Measurements from ENCODE around the gene GARNL3.

GARNL3 gene, protein sequence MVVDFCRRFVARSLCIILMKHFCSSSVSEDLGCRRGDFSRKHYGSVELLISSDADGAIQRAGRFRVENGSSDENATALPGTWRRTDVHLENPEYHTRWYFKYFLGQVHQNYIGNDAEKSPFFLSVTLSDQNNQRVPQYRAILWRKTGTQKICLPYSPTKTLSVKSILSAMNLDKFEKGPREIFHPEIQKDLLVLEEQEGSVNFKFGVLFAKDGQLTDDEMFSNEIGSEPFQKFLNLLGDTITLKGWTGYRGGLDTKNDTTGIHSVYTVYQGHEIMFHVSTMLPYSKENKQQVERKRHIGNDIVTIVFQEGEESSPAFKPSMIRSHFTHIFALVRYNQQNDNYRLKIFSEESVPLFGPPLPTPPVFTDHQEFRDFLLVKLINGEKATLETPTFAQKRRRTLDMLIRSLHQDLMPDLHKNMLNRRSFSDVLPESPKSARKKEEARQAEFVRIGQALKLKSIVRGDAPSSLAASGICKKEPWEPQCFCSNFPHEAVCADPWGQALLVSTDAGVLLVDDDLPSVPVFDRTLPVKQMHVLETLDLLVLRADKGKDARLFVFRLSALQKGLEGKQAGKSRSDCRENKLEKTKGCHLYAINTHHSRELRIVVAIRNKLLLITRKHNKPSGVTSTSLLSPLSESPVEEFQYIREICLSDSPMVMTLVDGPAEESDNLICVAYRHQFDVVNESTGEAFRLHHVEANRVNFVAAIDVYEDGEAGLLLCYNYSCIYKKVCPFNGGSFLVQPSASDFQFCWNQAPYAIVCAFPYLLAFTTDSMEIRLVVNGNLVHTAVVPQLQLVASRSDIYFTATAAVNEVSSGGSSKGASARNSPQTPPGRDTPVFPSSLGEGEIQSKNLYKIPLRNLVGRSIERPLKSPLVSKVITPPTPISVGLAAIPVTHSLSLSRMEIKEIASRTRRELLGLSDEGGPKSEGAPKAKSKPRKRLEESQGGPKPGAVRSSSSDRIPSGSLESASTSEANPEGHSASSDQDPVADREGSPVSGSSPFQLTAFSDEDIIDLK

DNA sequence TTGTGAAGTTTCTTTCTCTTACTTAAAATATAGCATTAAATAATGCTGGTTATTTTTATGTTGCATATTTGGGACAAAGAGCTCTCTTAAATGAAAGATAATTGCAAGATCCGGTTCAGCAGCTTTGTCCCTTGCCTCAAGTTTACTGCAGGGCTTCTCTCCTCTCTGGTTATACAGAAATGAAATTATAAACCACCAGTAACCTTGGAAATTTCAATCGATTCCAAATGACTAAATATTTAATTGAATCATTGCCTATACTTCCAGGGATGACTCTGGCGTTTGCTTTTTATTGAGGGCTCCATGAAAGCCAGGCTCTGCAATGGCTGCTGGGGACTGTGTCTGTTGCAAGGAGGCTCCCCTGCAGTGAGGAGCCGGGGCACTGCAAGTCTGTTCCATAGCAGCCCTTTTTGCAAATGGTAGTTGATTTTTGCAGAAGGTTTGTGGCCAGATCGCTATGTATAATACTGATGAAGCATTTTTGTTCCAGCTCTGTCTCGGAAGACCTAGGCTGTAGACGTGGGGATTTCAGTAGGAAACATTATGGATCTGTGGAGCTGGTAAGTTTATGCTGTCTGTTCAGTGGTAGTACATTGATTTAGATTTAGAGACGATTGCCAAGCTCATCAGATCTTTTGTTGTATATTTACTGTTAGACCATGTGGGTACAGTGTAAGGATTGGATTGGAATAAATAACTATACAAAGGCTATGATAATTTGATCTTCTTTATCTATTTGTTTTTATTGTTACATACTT lies at the start of gene GARNL3:
Gene GARNL3, plus strand, starts transcription at position 313 of the 758 bp plus-strand sequence. Its CDS starts 104 bp downstream, at position 417.
- DNase-seq: no peak

DNA sequence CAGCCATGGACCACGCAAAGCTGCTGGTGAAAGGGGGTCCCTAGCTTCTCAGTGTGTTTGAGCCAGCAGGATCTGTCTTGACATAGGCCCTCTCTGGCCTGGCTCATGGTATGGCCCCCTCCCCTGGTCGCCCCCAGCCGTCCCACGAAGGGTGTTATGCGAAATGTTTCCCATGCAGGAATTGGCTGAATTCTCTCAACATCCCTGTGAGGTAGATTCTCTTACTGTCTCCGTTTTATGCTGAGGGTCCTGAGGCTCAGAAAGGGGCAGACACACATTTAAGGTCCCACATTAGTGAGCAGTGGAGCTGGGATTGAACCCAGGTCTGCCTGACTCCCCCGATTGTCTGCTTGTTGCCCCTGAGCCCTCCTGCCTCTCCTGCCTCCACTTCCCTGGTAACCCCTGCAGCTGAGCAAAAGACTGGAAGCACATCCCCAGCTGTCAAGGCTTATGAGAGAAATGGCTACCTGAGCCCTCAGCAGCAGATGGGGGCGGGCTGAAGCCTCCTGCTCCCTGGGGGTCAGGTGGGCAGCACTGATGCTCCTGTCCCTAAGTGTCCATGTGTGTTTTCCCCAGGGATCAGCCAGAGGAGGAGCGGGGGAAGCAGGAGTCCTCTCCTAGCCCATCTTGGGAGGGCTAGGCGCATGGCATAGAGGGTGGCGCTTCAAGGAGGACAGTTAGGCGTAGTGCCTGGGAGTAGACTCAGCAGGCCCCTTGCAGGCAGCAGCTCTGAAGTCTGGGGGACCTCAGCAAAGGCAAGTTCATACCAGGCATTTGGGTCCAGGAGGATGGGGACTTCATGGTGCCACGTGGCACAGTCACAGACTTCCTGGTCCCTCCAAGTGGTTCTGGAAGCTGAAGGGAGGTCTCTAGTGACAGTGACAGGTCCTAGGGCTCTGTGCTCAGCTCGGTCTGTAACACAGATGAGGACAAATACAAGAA lies 49.0 kb upstream of the GARNL3 start:
- no peak for DNase-seq

DNA sequence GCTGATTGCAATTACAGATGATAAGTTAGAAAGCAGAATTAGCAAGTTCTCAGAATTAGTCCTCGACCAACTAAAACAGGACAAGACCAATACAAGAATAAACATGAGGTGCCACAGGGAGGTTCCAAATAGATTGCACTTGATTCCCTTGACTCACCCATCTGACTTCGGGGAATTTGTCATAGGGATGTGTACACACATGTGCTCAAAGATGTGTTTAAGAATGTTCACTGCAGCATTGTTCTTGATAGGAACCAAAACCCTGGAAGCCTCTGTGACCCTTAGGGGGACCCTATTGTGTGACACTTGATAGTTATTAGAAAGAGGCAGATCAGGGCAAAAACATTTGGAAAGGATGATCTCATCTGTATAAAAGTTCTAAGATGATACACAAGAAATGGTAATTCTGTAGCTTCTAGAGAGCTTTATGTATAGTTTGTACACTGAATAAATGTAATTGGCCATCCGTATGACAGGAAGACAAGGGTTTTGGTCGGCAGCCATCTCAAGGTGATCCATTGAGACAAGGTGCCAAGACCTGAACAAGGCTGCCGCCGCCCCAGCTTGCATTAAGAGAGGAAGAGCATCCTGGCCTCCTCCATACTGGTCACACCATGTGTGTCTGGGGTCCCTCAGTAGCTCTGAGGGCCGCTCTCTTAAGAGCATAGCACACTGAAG lies 48.2 kb upstream of the GARNL3 start:
- DNase-seq: no peak

DNA sequence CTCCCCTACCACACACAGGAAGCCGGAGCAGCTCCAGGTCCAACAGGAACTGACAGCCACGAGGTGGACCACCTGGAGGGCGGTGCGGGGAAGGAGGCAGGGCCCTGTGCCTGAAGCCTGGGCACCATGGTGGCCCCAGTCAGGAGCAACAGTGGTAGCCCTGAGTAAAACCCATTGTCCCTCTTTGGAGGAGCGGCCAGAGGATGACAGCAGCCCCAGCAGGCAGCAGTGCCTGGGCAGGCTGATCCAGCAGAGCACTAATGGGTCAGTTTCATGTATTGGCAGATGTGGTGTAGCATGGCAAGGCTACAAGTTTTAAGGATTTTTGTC lies 47.7 kb upstream of the GARNL3 start:
- no peak for DNase-seq

DNA sequence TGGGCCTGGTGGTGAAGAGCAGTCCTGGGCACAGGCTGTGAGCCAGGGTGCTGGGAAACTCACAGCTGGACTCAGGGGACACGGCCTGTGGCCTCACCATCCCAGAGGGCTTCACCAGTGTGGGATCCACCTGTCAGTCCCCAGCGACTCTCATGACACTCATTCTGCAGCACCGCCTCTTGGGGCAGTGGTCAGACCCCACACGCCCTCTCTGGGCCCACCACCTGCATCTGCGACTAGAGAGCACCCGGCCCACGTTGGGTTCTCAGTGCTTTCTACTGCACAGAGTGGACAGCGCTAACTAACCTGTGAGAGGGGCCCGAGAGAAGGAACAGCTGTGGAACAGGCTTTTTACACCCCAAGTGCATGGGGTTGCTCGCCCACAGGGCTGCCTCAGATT lies 45.8 kb upstream of the GARNL3 start:
- no peak for DNase-seq

DNA sequence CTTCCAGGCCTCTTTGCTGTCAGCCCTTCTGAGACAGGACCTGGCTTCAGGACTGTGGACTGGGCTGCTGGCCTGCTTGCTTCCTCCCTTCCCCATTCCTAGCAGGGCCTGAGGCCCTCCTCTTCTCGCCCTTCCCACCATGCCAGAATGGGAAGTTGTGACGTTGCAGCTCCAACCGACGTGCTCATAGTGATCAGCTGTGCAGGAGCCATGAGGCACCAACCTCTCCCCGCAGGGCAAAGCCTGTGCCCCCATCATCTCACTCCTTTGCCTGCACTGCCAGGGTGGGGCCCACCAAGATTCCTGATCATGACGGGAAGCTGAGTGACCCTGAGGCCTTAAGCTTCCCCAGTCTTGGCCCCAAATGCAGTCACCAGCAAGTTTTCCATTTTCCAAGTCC lies 45.1 kb upstream of the GARNL3 start:
- DNase-seq: no peak

DNA sequence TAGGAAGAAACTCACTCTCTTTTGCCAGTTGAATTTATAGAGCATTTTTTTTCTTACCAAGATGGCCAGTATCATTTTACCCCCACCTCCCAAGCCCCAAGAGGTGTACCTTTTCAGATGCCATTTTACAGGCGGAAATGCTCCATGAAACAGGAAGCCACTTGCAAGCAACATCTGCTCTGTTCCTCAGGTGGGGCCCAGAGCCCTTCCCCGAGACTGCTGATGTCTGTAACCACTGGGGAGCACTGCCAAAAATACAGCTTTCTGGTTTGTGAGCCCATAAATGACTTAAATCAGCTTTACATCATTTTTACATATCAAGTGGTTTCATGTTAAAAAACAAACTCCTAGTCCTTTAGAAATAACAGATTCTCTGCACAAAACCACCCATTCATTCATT lies 42.9 kb upstream of the GARNL3 start:
- no peak for DNase-seq

DNA sequence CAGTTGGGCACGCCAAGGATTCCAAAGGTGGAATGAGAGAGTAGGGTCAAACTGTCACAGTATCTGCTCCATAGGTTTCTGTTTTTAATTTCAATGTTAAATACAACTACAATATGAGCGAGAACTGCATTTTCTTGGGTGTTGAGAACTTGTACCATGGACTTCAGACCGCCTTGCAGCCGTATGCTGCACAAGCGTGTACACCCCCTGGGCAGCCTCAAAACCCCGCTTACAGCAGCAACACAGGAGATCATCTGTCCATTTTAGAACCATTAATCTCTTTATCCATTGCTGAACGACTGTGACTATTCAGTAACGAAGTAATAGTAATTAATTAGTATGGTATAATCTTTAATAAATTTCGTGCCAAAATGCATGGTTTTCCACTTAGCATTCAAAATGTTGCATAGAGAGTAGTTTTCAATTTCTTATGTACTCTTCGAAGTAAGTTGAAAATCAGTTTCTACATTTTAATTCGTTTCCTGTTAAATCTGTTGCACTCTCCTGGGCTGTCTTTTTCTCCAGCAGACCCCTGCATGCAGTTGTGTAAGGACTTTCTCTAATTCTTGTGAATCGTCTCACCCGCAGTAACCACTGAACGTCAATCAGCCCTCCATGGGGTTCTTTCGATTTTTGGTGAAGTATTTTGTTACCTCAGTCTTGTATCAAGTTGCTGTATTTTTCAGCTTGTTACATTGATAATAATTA lies 42.0 kb upstream of the GARNL3 start:
- no peak for DNase-seq

DNA sequence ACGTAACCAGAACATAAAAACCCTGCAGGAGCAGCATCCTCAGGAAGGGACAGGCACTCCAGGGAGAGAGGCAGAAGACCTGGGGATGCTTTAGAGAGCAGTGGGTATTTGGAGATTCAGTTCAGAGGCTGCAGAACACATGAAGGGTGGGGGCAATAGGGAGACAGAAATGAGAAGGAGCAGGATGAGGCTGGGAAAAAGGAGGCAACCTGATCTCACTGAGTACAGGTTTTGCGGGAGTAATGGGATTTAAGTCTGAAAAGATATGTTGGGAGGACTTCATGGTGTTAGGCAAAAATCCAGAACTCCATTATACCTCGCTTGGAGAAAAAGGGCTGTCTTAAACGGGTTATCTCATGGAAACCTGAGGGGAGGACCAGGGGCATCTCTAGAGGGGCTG lies 41.3 kb upstream of the GARNL3 start:
- DNase-seq: no peak

DNA sequence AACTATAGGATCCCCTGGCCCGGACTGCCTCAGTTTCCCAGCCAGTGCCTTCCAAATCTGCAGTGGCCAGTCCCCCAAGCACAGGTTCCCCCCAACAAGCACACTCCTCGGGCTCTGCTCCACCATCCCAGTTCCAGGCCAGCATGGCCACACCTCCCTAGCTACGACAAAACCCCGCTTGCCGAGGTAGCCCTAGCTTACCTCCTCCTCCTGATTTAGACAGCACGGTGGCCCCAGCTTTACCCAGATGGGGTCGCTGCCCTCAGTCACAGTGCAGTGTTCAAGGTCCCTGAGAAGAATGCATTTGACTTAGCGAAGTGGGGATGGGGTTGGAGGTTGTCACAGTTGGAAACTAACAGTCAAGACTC lies 40.8 kb upstream of the GARNL3 start:
- no peak for DNase-seq

DNA sequence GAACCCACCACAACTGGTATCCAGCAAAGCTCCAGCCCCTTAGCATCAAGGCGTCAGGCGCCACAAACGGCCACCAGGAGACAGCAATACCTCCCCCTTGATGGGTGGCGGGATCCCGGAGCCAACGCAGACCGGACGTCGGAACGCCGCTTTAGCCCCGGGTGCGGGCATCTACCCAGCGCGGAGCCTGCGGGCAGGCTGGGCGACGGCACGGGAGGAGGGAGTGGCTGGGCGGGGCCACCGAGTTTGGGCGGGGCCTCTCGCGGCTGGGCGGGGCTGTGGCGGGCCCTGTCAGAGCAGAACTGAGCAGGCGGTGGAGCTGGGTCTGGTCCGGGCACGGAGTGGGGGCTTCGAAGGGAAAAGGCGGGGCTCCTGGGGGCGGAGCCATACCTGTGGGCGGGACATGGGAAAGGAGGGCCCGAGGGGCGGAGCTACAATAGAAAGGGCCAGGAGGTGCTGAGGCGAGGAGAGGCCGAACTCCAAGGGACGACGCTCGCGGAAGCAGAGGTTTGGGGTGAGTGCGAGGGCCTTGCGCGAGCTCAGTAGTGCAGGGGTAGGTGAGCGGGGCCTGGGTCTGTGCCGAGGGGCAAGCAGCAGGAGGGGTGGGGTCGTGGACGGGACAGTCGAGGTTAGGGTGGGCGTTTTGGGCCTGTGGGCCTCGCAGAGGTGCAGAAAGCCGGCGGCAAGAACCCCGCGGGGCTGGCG lies 40.2 kb upstream of the GARNL3 start:
- DNase-seq: peak; percentile 82 to 85

DNA sequence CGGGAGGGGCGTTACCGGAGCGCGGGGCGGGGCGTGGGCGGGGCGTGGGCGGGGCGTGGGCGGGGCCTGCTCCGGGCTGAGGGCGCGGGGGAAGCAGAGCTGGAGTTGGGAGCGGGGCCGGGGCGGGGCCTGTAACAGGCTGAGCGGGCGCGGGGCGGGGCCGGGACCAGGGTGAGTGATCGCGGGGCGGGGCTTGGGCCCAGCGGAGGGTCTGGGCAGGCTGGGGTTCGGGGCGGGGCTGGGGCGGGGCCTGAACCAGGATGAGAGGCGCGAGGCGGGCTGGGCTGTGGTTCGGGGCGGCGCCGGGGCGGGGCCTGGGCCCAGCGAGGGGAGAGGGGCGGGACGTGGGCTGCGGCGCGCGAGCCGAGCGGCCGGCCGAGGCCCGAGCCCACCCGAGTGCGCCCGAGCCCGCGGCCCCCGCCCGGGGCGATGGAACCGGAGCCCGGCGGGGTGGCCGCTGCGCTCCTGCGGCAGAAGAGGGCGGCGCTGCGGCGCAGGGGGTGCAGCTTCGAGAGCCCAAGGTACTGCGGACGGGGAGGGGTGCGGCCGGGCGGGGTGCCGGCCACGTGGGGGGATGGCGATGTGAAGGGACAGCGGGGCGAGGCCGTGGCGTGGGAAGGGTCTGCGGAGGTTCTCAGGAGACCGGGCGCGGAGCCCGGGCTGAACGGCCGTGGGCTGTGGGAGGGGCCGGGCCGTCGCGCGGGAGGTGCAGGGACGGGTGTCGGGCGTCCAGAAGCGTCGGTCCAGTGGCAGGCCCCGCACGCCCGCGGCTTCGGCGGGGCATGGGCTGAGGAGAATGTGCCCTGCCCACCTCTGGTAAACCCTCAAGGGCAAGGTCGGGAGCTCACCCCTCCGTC lies 39.5 kb upstream of the GARNL3 start:
- peak; percentile 95 to 98 for DNase-seq

DNA sequence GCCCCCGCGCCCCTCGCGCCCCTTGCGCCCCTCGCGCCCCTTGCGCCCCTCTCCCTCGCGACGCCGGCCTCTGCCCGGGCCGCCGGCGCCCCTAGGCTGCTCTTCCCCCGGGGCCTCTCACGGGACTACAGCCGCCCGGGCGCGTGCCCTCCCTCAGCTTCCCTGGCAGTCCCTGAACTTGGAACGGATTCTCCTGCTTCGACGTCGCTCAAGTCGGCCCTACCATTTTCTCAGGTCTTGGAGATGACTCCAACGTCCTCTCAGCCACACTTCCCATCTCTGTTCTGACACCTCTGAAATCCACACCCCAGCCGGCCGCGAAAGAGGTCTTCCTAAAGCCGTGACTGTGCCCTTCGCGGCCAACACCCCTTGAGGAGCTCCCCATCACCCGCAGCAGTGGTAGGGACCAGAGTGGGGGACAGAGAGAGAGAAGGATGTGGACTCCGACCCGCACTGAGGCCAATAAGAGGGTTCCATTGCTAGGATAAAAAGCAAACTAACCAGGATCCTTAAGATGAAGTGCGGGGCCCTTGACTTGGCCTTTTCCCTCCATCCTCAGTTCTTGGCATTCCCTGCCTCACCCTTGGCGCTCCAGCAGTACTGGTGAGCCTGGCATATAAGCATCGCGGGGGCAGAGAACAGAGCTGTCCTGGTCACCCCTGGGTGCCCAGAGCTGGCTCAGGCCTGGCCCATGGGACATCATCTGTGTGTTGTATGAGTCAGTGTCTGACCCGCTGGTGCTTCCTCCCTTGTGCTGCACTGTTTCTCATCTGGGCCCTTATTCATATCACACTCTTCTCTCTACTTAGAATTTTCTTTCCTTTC lies 38.6 kb upstream of the GARNL3 start:
- DNase-seq: no peak

DNA sequence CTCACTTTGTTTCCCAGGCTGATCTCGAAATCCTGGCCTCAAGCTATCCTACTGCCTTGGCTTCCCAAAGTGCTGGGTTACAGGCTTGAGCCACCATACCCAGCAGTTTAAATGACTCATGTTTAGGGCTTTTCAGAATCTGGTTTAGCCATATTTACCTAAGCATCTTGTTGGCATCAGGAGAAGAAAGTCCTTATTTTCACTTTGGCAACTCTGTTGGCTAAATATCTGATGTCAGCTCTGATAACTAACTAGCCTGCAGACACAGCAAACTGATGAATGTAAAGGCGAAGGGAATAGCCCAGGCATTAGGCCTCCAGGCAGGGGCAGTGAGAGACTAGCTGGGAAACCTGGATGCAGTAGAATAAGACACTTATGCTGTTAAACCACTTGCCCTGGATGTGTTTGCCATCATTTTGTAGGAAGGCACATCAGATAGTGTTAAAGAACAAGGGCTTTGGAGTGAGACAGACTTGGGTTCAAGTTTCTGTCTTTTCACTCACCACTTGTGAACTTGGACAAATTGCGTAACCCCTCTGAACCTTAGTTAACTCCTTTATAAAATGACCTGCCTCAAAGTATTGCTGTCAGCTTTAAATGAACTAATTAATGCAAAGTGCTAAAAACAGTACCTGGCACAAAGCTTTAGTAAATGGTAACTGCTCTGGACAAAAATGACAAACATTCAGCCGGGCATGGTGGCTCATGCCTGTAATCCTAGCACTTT lies 34.7 kb upstream of the GARNL3 start:
- no peak for DNase-seq

DNA sequence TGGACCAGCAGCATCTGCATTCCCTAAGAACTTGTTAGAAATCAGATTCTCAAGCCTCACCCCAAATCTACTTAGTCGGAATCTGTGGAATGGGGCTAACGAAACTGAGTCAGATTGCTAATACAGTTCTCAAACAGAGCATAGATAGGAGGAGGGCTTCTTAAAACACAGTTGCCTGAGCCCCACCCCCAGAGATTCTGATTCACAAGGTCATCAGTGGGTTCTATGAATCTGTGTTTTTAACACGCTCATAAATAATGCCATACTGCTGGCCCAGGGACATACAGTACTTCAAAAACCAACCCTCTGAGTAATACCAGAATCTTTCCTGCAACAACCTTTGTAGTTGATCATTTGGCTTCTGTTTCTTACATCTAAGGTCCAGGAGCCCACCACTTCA lies 32.9 kb upstream of the GARNL3 start:
- DNase-seq: no peak

DNA sequence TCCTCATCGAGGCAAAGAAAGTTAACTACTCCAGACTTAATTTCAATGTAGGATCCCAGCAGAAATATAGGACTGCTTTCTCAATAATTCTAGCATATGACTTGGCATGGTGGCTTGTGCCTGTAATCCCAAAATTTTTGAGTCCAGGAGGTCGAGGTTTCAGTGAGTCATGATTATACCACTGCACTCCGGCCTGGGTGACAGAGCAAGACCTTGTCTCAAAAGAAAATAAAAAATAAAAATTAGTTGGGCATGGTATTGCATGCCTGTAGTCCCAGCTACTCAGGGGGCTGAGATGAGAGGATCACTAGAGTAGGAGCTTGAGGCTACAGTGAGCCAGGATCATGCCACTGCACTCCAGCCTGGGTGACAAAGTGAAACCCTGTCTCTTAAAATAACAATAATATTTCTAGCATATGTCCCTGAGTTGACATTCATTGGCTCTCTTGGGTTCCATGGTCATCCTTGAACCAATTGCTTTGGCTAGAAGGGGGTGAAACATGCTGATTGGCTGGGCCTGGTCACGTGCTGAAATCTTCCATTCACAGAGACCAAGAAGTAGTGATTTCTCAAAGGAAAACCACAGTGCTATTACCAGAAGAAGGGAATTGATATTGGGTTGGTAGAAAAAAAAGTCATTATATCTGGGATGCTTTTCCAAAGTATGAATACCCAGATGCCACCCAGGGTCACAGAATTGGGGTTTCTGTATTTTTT lies 31.6 kb upstream of the GARNL3 start:
- no peak for DNase-seq

DNA sequence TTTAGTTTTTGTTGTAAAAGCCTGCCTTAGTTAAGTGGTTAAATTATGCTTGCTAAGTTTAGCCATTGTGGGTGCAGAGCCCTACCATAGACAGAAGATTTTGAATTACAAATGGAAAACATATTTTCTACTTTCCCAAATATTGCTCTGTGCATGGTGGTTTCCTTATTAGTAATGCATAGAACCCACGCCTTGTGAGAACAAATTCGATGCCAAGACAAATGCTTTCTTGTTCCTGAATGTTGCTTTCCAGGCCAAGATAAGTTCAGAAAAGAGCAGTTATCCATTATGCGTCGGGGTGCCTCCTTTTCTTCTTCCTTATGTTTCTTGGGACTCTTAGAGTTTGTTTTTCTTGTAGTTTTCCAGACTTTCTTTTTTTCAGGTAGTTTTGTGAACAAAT lies 31.0 kb upstream of the GARNL3 start:
- no peak for DNase-seq

Measured in activated CD4-positive, alpha-beta T cell treated with anti-CD3 and anti-CD28 coated beads for 4 hours (primary cell).